KMS-11 (cell line): Measurements from ENCODE around the gene DEFB131B.

Experiments
- H2AFZ ChIP-seq: fragments of 200-600 bp; sonication (generic); 2 replicates; pipeline ENCODE4 v1.6.1; 2016; ENCODE audit warnings: antibody characterized with exemption, mixed run types, low read depth
- H3K27ac ChIP-seq: fragments of 200-600 bp; sonication (generic); 2 replicates; pipeline ENCODE4 v1.6.1; 2016; ENCODE audit warnings: mild to moderate bottlenecking, mixed run types
- H3K27me3 ChIP-seq: fragments of 200-600 bp; sonication (generic); 2 replicates; pipeline ENCODE4 v1.6.1; 2017; ENCODE audit warnings: mild to moderate bottlenecking, low read depth, mixed run types, moderate library complexity; ENCODE audit not compliant: insufficient read depth
- H3K36me3 ChIP-seq: fragments of 200-600 bp; sonication (generic); 2 replicates; pipeline ENCODE4 v1.6.1; 2017; ENCODE audit warnings: mild to moderate bottlenecking, mixed run types; ENCODE audit not compliant: insufficient read depth
- H3K4me1 ChIP-seq: fragments of 200-600 bp; sonication (generic); 2 replicates; pipeline ENCODE4 v1.6.1; 2016; ENCODE audit warnings: mild to moderate bottlenecking, low read depth, mixed run types; ENCODE audit not compliant: poor library complexity, severe bottlenecking
- H3K4me2 ChIP-seq: fragments of 200-600 bp; sonication (generic); 2 replicates; pipeline ENCODE4 v1.7.0; 2016; ENCODE audit warnings: mild to moderate bottlenecking, mixed run types
- H3K4me3 ChIP-seq: fragments of 200-600 bp; sonication (generic); IDR thresholded peaks from 2 replicates; pipeline ENCODE4 v1.6.1; 2017; ENCODE audit warnings: low read depth, low read length, mixed read lengths; ENCODE audit not compliant: insufficient read depth
- H3K79me2 ChIP-seq: fragments of 200-600 bp; sonication (generic); 2 replicates; pipeline ENCODE4 v1.6.1; 2016; ENCODE audit warnings: low read depth, mixed run types; ENCODE audit not compliant: insufficient read depth
- H3K9ac ChIP-seq: fragments of 200-600 bp; sonication (generic); 2 replicates; pipeline ENCODE4 v1.6.1; 2016; ENCODE audit warnings: mild to moderate bottlenecking, mixed run types
- H4K20me1 ChIP-seq: fragments of 200-600 bp; sonication (generic); 2 replicates; pipeline ENCODE4 v1.6.1; 2016; ENCODE audit warnings: mild to moderate bottlenecking, mixed run types; ENCODE audit not compliant: insufficient read depth
- CTCF ChIP-seq: fragments of 200-600 bp; sonication (generic); conservative IDR thresholded peaks from 2 replicates; pipeline ENCODE4 v1.6.1; 2017; ENCODE audit warnings: low read depth, mild to moderate bottlenecking, antibody characterized with exemption, low read length, moderate library complexity, mixed read lengths

DEFB131B gene

GRCh38 chr11:71928737-71929443 lies 50.6 kb downstream of the DEFB131B start, which contains the start of gene RNF121:
Gene RNF121 (plus strand): TSS chr11:71929046. CDS start chr11:71929062, 16 bp downstream.
- Histone ChIP-seq H4K20me1 (no peaks in the 10 kb centered on the region), H3K36me3 (0 out of 2 replicates have a peak, but pooled peaks cover 6% of the 10 kb centered on the region), H3K4me1 (peaks cover 27% of the 10 kb centered on the region), H3K27me3 (no peaks in the 10 kb centered on the region), H3K4me3 (no peak within 1 kb of the TSS), H3K9ac (peak within 1 kb of the TSS; percentile 87), H3K4me2 (peak within 1 kb of the TSS; percentile 100), H2AFZ (peak within 1 kb of the TSS; percentile 92), H3K27ac (peak within 1 kb of the TSS; percentile 88), H3K79me2 (peaks cover 42% of the 10 kb centered on the region)
- no peak for TF ChIP-seq CTCF

- H3K9ac ChIP-seq = peak overlapping the region; percentile 26; the same call in 1 of the 2 replicates
- peak overlapping the region; percentile 100 for H3K4me2 ChIP-seq
- no peak overlapping the region for H3K4me3 ChIP-seq
- H3K27ac ChIP-seq = no peak overlapping the region
- peaks cover 27% of the 10 kb centered on the region for H3K4me1 ChIP-seq
- peaks cover 42% of the 10 kb centered on the region for H3K79me2 ChIP-seq
- H3K36me3 ChIP-seq = 0 out of 2 replicates have a peak, but pooled peaks cover 6% of the 10 kb centered on the region
- H4K20me1 ChIP-seq = no peaks in the 10 kb centered on the region
- H3K27me3 ChIP-seq = no peaks in the 10 kb centered on the region
- no peak for TF ChIP-seq CTCF
- no peak overlapping the region; the same call in 1 of the 2 replicates for H2AFZ ChIP-seq
Measured at GRCh38 chr11:71929491-71929890, 51.2 kb downstream of the DEFB131B start.

- no peak for TF ChIP-seq CTCF
- Histone ChIP-seq H2AFZ (no peak overlapping the region), H3K4me3 (no peak overlapping the region), H3K4me1 (peaks cover 27% of the 10 kb centered on the region), H3K9ac (no peak overlapping the region), H3K79me2 (peaks cover 49% of the 10 kb centered on the region), H3K36me3 (0 out of 2 replicates have a peak, but pooled peaks cover 3% of the 10 kb centered on the region), H3K27me3 (no peaks in the 10 kb centered on the region), H3K27ac (no peak overlapping the region), H3K4me2 (no peak overlapping the region; the same call in 1 of the 2 replicates), H4K20me1 (no peaks in the 10 kb centered on the region)
Measured at GRCh38 chr11:71930556-71931244, 52.4 kb downstream of the DEFB131B start.

- Histone ChIP-seq H3K79me2 (peaks cover 49% of the 10 kb centered on the region), H3K4me1 (peaks cover 27% of the 10 kb centered on the region), H3K36me3 (no peaks in the 10 kb centered on the region), H3K4me3 (no peak overlapping the region), H3K27me3 (no peaks in the 10 kb centered on the region), H3K9ac (no peak overlapping the region), H3K4me2 (no peak overlapping the region), H2AFZ (no peak overlapping the region), H4K20me1 (no peaks in the 10 kb centered on the region), H3K27ac (no peak overlapping the region)
- no peak for TF ChIP-seq CTCF
Measured at GRCh38 chr11:71931245-71931602, 53.0 kb downstream of the DEFB131B start.
